Hepatocyte (in vitro differentiated cells): ENCODE results near the gene ARHGAP28.

Experiments
- EZH2 ChIP-seq: fragments of 200-600 bp; sonication (generic); IDR thresholded peaks from 2 replicates; pipeline ENCODE4 v1.6.1; 2016; ENCODE audit warnings: antibody characterized with exemption, mild to moderate bottlenecking, borderline replicate concordance
- EZH2phosphoT487 ChIP-seq: fragments of 200-600 bp; sonication (generic); IDR thresholded peaks from one replicate; pipeline ENCODE4 v1.6.1; 2018; ENCODE audit warnings: antibody characterized with exemption, mild to moderate bottlenecking, low read depth, moderate library complexity; ENCODE audit not compliant: unreplicated experiment, severe bottlenecking
- TF ChIP-seq, protein P1 (sequence below): fragments of 200-600 bp; sonication (generic); IDR thresholded peaks from 2 replicates; pipeline ENCODE4 v1.5.1; 2016; ENCODE audit warnings: antibody characterized with exemption, mild to moderate bottlenecking; ENCODE audit not compliant: poor library complexity

DNA sequence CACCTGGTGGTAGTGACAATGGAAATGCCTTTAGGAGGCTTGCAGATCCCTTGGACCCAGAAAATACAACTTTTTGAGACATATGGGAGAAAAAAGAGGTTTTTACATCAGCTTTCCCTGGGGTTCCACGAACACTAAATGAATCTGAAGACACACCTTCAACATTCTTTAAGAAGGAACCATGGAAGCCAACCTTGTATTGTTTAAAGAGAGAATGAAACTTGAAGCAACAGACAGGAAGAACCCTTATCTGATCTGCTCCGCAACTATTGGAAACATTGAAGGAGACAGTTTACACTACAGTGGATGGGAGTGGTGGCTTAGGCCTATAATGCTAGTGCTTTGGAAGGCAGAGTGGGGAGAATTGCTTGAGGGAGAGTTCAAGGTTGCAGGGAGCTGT, 197.6 kb downstream of the ARHGAP28 start:
- TF ChIP-seq, protein P1, sequence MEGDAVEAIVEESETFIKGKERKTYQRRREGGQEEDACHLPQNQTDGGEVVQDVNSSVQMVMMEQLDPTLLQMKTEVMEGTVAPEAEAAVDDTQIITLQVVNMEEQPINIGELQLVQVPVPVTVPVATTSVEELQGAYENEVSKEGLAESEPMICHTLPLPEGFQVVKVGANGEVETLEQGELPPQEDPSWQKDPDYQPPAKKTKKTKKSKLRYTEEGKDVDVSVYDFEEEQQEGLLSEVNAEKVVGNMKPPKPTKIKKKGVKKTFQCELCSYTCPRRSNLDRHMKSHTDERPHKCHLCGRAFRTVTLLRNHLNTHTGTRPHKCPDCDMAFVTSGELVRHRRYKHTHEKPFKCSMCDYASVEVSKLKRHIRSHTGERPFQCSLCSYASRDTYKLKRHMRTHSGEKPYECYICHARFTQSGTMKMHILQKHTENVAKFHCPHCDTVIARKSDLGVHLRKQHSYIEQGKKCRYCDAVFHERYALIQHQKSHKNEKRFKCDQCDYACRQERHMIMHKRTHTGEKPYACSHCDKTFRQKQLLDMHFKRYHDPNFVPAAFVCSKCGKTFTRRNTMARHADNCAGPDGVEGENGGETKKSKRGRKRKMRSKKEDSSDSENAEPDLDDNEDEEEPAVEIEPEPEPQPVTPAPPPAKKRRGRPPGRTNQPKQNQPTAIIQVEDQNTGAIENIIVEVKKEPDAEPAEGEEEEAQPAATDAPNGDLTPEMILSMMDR: no peak
- TF ChIP-seq EZH2phosphoT487 (no peak), EZH2 (no peak)
